HG02763 (cell line): ENCODE data around the gene TNRC18.
"Not testable (repeated sequence)": the region's sequence is repeated elsewhere in the genome, so short reads cannot be mapped to it uniquely, and the experiment has no call there.

Source experiments
- ATAC-seq: cut with Tn5 transposase; IDR thresholded peaks from one replicate; pipeline ENCODE4 v1.9.1; 2021; ENCODE audit warnings: mild to moderate bottlenecking, moderate library complexity; ENCODE audit not compliant: unreplicated experiment

Gene TNRC18

GRCh38 chr7:5423306-5423975, at the start of gene TNRC18:
Gene TNRC18, minus strand, starts transcription at chr7:5423834. Its CDS starts 2,588 bp downstream, at chr7:5421246.
- ATAC-seq, result no peak

DNA sequence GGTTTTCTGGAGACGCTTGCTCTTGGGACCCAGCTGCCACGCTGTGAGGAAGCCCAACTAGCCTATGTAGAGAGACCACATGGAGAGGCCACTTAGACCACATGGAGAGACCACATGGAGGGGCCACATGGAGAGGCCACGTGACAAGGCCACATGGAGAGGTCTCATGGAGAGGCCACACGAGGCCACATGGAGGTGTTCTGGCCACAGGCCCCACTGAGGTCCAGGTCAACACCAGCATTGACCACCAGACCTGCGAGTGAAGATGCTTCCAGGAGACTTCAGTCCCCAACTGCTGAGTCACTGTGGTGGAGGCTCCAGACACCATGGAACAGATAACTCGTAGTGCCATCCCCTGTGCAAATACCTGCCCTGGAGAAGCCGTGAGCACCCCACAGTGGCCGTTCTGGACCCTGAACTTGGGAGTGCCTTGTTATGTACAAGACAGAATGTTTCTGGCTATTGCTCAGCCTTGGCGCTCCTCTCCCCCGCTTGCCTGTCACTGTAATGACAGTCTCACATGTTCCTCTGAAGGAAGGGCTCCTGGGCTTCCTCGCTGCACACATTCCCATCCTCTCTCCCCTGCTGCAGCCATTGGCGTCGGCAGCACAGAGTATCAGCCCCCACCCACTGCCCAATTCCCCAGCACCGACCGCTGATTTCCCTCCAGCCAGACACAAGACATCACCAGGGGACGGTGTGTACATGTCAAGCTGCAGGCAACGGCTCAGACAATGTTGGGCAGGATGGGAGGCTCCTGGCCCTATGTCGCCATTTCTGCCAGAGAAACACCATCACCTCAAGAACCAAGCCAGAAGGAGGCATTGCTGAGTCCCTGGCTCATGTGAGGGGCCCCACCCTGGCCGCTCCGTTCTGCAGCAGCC, 49.0 kb upstream of the TNRC18 start:
- ATAC-seq, result no peak

DNA sequence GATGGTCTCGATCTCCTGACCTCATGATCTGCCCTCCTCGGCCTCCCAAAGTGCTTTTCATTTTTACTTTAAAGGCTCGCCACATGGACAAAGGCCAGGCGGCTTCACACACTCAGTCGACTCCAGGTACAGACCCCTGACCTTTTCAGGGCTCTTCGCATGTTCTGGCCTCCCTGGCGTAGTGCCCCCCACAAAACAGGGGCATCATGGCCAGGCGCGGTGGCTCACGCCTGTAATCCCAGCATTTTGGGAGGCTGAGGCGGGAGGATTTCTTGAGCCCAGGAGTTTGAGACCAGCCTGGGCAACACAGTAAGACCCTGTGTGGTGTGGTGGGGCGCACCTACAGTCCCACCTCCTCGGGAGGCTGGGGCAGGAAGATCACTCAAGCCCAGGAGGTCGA, 48.0 kb upstream of the TNRC18 start:
- not testable (repeated sequence) for ATAC-seq

- ATAC-seq, result no peak
Measured at GRCh38 chr7:5470816-5471215, 47.2 kb upstream of the TNRC18 start.

GRCh38 chr7:5470167-5470532, 46.5 kb upstream of the TNRC18 start:
- no peak for ATAC-seq

DNA sequence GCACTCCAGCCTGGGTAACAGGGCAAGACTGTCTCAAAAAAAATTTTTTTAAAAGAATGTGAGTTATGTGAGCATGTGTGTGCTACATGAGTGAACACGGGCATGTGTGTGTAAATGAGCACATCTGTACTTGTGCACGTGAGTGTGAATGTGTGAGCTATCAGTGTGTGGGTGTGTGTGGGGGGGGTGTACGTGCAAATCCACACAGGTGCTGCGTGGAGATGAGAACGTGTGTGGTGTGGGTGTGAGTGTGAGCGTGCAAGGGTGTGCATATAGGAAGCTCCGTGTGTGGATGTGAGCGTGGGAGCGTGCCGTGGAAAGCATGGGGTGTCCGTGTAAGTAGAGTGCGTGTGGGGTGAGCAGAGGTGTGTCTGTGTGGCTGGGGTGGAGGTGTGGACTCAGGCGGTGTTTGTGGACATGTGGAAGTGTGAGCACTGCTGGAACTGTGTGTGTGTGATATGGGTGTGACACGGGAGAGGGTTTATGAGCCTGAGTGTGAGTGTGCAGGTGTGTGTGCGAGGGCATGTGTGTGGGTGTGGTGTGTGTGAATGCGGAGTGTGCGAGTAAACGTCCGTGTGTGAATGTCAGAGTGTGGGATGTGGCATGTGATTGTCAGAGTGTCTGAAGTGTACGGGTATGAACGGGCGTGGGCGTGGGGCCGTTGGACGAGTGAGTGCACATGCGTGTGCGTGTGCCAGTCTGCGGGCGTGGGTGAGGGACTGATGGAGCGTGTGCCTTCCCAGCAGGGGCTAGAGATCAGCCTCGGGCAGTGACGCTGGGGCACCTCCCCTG, 45.9 kb upstream of the TNRC18 start:
- ATAC-seq, result no peak

GRCh38 chr7:5467645-5468044, 44.0 kb upstream of the TNRC18 start:
- no peak for ATAC-seq

GRCh38 chr7:5466551-5466950, 42.9 kb upstream of the TNRC18 start:
- ATAC-seq, result no peak

DNA sequence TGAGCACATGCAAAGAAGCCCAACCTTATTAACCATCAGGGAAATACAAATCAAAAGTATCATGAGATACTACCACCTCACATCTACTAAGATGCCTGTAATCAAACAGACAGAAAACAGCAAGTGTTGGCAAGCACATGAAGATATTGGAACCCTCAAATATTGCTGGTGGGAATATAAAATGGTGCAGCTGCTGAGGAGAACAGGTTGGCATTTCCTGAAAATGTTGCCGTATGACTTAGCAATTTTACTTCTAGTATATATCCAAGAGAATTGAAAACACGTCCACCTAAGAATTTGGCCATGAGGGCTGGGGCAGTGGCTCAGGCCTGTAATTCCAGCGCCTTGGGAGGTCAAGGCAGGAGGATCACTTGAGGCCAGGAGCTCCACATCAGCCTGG, 39.4 kb upstream of the TNRC18 start:
- no peak for ATAC-seq

DNA sequence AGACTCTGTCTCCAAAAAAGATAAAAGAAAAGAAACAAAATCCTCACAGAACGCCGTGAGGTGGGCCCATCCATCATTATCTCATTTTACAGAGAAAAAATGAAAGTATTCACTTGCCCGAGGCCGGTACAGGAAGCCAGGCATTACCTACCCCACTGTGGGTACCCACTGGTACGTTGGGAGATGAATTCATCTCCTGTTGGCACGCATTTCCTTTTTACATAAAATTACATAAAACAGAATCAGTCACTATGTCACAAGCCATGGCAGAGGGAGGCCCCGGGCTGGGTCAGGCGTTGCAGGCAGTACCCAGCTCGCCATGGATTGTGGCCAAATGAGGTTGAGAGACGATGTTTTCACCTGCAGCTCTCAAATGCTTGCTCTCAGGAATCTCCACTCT, 38.6 kb upstream of the TNRC18 start:
- no peak for ATAC-seq

DNA sequence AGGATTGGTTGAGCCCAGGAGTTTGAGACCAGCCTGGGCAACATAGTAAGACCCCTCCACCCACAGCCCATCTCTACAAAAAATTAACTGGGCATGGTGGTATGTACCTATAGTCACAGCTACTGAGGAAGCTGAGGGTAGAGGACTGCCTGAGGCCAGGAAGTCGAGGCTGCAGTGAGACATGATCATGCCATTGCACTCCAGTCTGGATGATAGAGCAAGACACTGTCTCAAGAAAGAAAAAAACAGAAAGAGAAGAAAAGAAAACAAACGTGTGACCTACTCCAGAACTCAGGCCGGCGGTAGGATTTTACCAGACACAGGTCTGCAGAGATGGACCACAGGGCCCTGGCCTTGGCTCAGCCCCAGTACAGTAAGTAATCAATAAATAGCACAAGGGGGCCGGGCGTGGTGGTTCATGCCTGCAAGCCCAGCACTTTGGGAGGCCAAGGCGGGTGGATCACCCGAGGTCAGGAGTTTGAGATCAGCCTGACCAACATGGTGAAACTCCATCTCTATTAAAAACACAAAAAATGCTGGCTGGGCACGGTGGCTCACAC, 35.4 kb upstream of the TNRC18 start:
- ATAC-seq, result no peak

DNA sequence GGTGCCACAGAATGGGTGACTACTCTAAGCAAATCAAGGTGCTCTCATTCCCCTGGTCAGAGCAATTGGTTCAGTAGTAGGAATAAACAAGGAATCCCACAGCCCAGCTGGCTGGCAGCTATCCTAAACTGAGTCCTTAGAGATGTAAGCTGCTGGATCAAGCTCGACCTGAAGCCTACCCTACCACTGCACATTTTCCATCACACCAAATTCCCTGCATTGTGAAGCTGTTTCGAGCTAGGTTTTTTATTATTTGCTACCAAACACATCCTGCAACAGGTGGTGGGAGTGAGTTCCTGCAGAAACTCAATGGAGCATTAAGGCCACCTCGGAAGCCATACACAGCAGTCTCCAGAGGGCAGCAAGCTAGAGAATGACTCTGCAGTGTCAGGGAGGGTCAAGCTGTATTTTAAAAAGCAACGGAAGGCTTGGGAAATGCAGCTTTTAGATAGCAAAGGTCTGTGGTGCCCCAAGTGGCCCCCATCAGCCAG, 33.7 kb upstream of the TNRC18 start:
- ATAC-seq, result no peak

GRCh38 chr7:5456409-5456808, 32.8 kb upstream of the TNRC18 start:
- ATAC-seq, result no peak

DNA sequence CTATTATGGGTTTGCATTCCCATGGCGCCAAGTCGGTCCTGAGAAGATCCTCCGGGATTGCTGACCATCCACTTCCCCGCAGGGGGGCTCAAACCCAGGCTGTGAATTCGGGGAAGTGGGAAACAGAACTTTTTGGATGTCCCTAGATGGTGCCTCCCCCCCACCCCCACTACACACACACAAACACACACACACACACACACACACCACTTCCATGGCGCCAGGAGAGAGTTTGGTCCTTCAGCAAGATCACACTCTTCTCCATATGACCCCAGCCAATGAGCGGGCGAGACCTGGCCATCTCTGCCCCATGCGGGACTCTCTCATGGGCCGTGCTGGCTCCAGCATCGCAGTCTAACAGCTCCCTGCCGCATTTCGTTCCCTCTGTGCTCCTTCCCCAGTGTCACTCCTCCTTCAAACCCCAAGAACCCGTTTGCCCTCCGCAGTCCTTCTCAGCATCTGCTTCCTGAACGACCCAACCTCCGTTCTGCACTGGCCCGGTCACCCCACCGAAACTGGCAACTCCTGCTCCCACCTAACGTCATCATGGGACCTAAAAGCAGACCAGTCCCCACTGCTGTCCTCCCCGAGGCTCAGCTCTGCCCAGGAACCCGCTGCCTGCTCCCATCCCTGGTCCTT, 32.1 kb upstream of the TNRC18 start:
- no peak for ATAC-seq

DNA sequence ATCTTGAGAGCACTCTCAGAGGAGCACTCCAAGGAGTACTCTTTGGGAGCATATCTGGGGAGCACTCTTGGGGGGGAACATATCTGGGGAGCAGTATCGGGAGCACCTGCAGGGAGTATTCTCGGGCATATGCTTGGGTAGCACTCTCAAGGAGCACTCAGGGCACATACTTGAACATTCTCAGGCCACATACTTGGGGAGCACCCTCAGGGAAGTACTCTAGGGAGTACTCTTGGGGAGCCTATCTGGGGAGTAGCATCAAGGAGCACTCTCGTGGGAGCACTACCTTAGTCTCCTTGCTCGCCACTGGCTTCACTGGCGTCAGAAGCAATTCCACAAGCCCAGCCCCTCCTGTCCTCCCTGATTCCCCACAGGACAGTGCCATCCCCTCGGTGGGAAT, 31.5 kb upstream of the TNRC18 start:
- no peak for ATAC-seq

- ATAC-seq, result no peak
Measured at GRCh38 chr7:5454485-5454884, 30.9 kb upstream of the TNRC18 start.

GRCh38 chr7:5453566-5454075, 30.0 kb upstream of the TNRC18 start:
- no peak for ATAC-seq

GRCh38 chr7:5452937-5453540, 29.4 kb upstream of the TNRC18 start:
- no peak for ATAC-seq

DNA sequence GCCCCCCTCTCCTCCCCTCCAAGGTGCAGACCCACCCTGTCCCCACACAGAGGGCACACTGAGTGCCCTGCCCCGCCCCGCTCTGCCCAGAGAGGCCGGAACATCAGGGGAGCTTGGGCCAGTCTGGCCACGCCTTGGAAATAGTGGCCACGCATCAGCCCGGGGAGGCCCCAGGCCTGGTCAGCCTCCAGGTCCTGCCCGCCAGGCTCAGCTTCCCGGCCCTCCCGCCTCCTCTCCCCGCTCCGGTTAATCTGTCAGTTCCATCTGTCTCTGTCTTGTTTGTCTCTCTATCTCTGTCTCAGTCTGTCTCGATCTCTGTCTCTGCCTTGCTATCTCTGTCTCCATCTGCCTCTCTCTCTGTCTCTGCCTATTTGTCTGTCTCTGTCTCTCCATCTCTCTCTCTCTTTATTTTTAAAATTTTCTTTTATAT, 28.9 kb upstream of the TNRC18 start:
- ATAC-seq, result no peak

- ATAC-seq, result no peak
Measured at GRCh38 chr7:5451391-5451790, 27.8 kb upstream of the TNRC18 start.
